ENCODE data around the gene PAFAH1B1. TPM values are rescaled to one million over a fixed set of nuclear protein-coding genes. Genes with fewer than 3 reads are reported as not detected.
"Not testable (repeated sequence)": the region's sequence is repeated elsewhere in the genome, so short reads cannot be mapped to it uniquely, and the experiment has no call there.

The PAFAH1B1 gene
- total RNA-seq, 1 donor from 2014 or later: 88.3 TPM

GRCh38 chr17:2636169-2636930, 42.9 kb downstream of the PAFAH1B1 start:
- no peak for DNase-seq

- DNase-seq: no peak
Observed at GRCh38 chr17:2637422-2637821, 44.0 kb downstream of the PAFAH1B1 start.

GRCh38 chr17:2644971-2645370, 51.5 kb downstream of the PAFAH1B1 start:
- DNase-seq: no peak

GRCh38 chr17:2647957-2648356, 54.5 kb downstream of the PAFAH1B1 start:
- DNase-seq: no peak

GRCh38 chr17:2649191-2649590, 55.7 kb downstream of the PAFAH1B1 start:
- no peak for DNase-seq

- not testable (repeated sequence) for DNase-seq
Observed at GRCh38 chr17:2652911-2653310, 59.5 kb downstream of the PAFAH1B1 start.

GRCh38 chr17:2655546-2655945, 62.1 kb downstream of the PAFAH1B1 start:
- peak; percentile 18 for DNase-seq

GRCh38 chr17:2656283-2656682, 62.8 kb downstream of the PAFAH1B1 start:
- DNase-seq: no peak

GRCh38 chr17:2659337-2659736, 65.9 kb downstream of the PAFAH1B1 start:
- peak; percentile 13 for DNase-seq

- DNase-seq: not testable (repeated sequence)
Observed at GRCh38 chr17:2660410-2660809, 67.0 kb downstream of the PAFAH1B1 start.

GRCh38 chr17:2672026-2672425, 78.6 kb downstream of the PAFAH1B1 start:
- no peak for DNase-seq

- not testable (repeated sequence) for DNase-seq
Observed at GRCh38 chr17:2679247-2679646, 85.8 kb downstream of the PAFAH1B1 start.

GRCh38 chr17:2680961-2681360, 87.5 kb downstream of the PAFAH1B1 start:
- no peak for DNase-seq

GRCh38 chr17:2681650-2682049, 88.2 kb downstream of the PAFAH1B1 start:
- DNase-seq: no peak

GRCh38 chr17:2682176-2682938, 88.9 kb downstream of the PAFAH1B1 start:
- DNase-seq: no peak

GRCh38 chr17:2683912-2684311, 90.5 kb downstream of the PAFAH1B1 start:
- peak; percentile 43 for DNase-seq

- DNase-seq: no peak
Observed at GRCh38 chr17:2684549-2684948, 91.1 kb downstream of the PAFAH1B1 start.

GRCh38 chr17:2685696-2686095, 92.2 kb downstream of the PAFAH1B1 start:
- no peak for DNase-seq

GRCh38 chr17:2687074-2687418, 93.6 kb downstream of the PAFAH1B1 start:
- DNase-seq: no peak

GRCh38 chr17:2688351-2689342, 95.2 kb downstream of the PAFAH1B1 start:
- DNase-seq: peak; percentile 21

GRCh38 chr17:2689411-2690164, 96.1 kb downstream of the PAFAH1B1 start:
- DNase-seq: no peak

All from dermis blood vessel endothelial cell (primary cell).